Neural cell (in vitro differentiated cells): Measurements from ENCODE around the gene MRPL28. TPM values are rescaled to one million over a fixed set of nuclear protein-coding genes. Genes with fewer than 3 reads are reported as not detected.

Experiments used
- H2AFZ ChIP-seq: fragments of 200-600, 300-800 bp; sonication (generic), shearing (Covaris generic); 2 replicates; pipeline ENCODE4 v1.6.0; 2014; ENCODE audit warnings: low read depth, mild to moderate bottlenecking, antibody characterized with exemption, low read length, moderate library complexity
- H3F3A ChIP-seq: fragments of 200-600 bp; shearing (Covaris generic); 2 replicates; pipeline ENCODE4 v1.6.1; 2016; ENCODE audit warnings: mild to moderate bottlenecking, moderate library complexity, mixed read lengths, antibody characterized with exemption, low read length; ENCODE audit not compliant: insufficient read depth, poor library complexity, severe bottlenecking
- H3K27ac ChIP-seq: fragments of 200-600, 300-800 bp; sonication (generic), shearing (Covaris generic); 2 replicates; pipeline ENCODE4 v1.5.1; 2014; ENCODE audit warnings: mild to moderate bottlenecking, low read length, moderate library complexity
- H3K27me3 ChIP-seq: fragments of 300-800, 200-600 bp; sonication (generic), shearing (Covaris generic); 2 replicates; pipeline ENCODE4 v1.6.0; 2014; ENCODE audit warnings: mild to moderate bottlenecking, low read depth, low read length, moderate library complexity; ENCODE audit not compliant: insufficient read depth
- H3K36me3 ChIP-seq: fragments of 300-800, 200-600 bp; sonication (generic), shearing (Covaris generic); 2 replicates; pipeline ENCODE4 v1.5.1; 2014; ENCODE audit warnings: mild to moderate bottlenecking, antibody characterized with exemption, low read length, moderate library complexity; ENCODE audit not compliant: insufficient read depth
- H3K4me2 ChIP-seq: fragments of 300-800, 200-600 bp; sonication (generic), shearing (Covaris generic); 2 replicates; pipeline ENCODE4 v1.6.0; 2014; ENCODE audit warnings: mild to moderate bottlenecking, low read length
- H3K4me3 ChIP-seq: fragments of 300-800, 200-600 bp; sonication (generic), shearing (Covaris generic); 2 replicates; pipeline ENCODE4 v1.5.1; 2014; ENCODE audit warnings: mild to moderate bottlenecking, low read length, moderate library complexity
- H3K79me2 ChIP-seq: fragments of 200-600 bp; shearing (Covaris generic); replicated peaks from 2 replicates; pipeline ENCODE4 v1.6.0; 2014; ENCODE audit warnings: mild to moderate bottlenecking, low read length, moderate library complexity; ENCODE audit not compliant: insufficient read depth
- H3K9ac ChIP-seq: fragments of 300-800, 200-600 bp; sonication (generic), shearing (Covaris generic); 2 replicates; pipeline ENCODE4 v1.6.1; 2016; ENCODE audit warnings: mild to moderate bottlenecking, low read length, mixed read lengths
- H3K9me2 ChIP-seq: fragments of 200-600 bp; shearing (Covaris generic); 2 replicates; pipeline ENCODE4 v1.6.1; 2016; ENCODE audit warnings: mild to moderate bottlenecking, low read length, mixed read lengths; ENCODE audit not compliant: insufficient read depth
- H3K9me3 ChIP-seq: fragments of 200-600, 300-800 bp; sonication (generic), shearing (Covaris generic); 2 replicates; pipeline ENCODE4 v1.6.1; 2016; ENCODE audit warnings: mild to moderate bottlenecking, mixed run types, low read length, moderate library complexity, mixed read lengths
- H4K20me1 ChIP-seq: fragments of 200-600 bp; shearing (Covaris generic); 2 replicates; pipeline ENCODE4 v1.6.1; 2016; ENCODE audit warnings: mild to moderate bottlenecking, mixed run types; ENCODE audit not compliant: insufficient read depth
- CTCF ChIP-seq: fragments of 450-650 bp; IDR thresholded peaks from 2 replicates; pipeline ENCODE4 v1.5.1; 2014; ENCODE audit warnings: antibody characterized with exemption, mild to moderate bottlenecking, moderate library complexity; ENCODE audit not compliant: poor library complexity, severe bottlenecking
- EP300 ChIP-seq: fragments of 450-650 bp; conservative IDR thresholded peaks from 2 replicates; pipeline ENCODE4 v1.6.1; 2014; ENCODE audit warnings: antibody characterized with exemption, mild to moderate bottlenecking, moderate library complexity; ENCODE audit not compliant: poor library complexity, severe bottlenecking
- EZH2 ChIP-seq: fragments of 200-600, 300-800 bp; shearing (Covaris generic), sonication (generic); IDR thresholded peaks from 2 replicates; pipeline ENCODE4 v1.6.1; 2014; ENCODE audit warnings: antibody characterized with exemption, low read length, borderline replicate concordance, mild to moderate bottlenecking; ENCODE audit not compliant: insufficient read depth, poor library complexity, severe bottlenecking
- MXI1 ChIP-seq: fragments of 450-650 bp; conservative IDR thresholded peaks from 2 replicates; pipeline ENCODE4 v1.6.1; 2014; ENCODE audit warnings: antibody characterized with exemption, mild to moderate bottlenecking; ENCODE audit not compliant: poor library complexity, severe bottlenecking
- POLR2AphosphoS5 ChIP-seq: IDR thresholded peaks from 2 replicates; pipeline ENCODE4 v1.6.1; 2012
- RAD21 ChIP-seq: fragments of 450-650 bp; conservative IDR thresholded peaks from 2 replicates; pipeline ENCODE4 v1.6.1; 2014; ENCODE audit warnings: antibody characterized with exemption, mild to moderate bottlenecking, moderate library complexity
- REST ChIP-seq: IDR thresholded peaks from 2 replicates; pipeline ENCODE4 v1.6.1; 2012; ENCODE audit warnings: borderline replicate concordance
- SMC3 ChIP-seq: fragments of 450-650 bp; conservative IDR thresholded peaks from 2 replicates; pipeline ENCODE4 v1.6.1; 2014; ENCODE audit warnings: antibody characterized with exemption, mild to moderate bottlenecking, moderate library complexity; ENCODE audit not compliant: poor library complexity
- TAF1 ChIP-seq: IDR thresholded peaks from 2 replicates; pipeline ENCODE4 v1.6.1; 2012; ENCODE audit warnings: low read depth
- polyA plus RNA-seq: library from polyadenylated mRNA; depleted of rRNA; stranded (reverse); fragments of >200 nt; gene quantifications from 2 replicates; pipeline ENCODE4 v1.2.3, GENCODE V29; 2014

The MRPL28 gene
- polyA plus RNA-seq, 1 donor from 2014 or later, result 134 TPM

DNA sequence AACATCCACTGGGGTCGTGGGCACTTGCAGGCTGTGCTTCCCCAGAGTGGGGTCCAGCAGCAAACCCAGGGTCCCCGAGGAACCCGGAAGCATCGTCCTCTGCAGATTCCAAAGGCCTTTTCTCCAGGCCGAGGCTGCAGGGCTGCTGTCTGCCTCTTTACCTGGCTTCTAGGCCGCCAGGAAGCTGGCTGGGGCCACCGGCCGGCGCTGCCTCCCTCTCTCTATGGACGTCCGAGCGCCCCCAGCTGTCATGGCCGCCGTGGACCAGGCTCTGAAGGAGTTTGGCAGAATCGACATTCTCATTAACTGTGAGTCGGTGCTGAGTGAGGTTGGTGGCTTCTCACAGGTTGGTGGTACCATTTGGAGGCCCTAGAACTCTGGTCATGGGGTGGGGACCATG is 36.9 kb upstream of the MRPL28 start:
- no peak overlapping the region for H3K4me3 ChIP-seq
- H3F3A ChIP-seq, result no peaks in the 10 kb centered on the region
- H3K27ac ChIP-seq, result no peak overlapping the region
- H3K9me3 ChIP-seq, result no peaks in the 10 kb centered on the region
- no peak overlapping the region for H2AFZ ChIP-seq
- H3K27me3 ChIP-seq, result no peaks in the 10 kb centered on the region
- H3K4me2 ChIP-seq, result no peak overlapping the region
- TF ChIP-seq TAF1, result no peak
- H3K36me3 ChIP-seq, result no peaks in the 10 kb centered on the region
- H4K20me1 ChIP-seq, result no peaks in the 10 kb centered on the region
- H3K9me2 ChIP-seq, result no peaks in the 10 kb centered on the region
- H3K79me2 ChIP-seq, result no peaks in the 10 kb centered on the region
- H3K9ac ChIP-seq, result no peak overlapping the region

DNA sequence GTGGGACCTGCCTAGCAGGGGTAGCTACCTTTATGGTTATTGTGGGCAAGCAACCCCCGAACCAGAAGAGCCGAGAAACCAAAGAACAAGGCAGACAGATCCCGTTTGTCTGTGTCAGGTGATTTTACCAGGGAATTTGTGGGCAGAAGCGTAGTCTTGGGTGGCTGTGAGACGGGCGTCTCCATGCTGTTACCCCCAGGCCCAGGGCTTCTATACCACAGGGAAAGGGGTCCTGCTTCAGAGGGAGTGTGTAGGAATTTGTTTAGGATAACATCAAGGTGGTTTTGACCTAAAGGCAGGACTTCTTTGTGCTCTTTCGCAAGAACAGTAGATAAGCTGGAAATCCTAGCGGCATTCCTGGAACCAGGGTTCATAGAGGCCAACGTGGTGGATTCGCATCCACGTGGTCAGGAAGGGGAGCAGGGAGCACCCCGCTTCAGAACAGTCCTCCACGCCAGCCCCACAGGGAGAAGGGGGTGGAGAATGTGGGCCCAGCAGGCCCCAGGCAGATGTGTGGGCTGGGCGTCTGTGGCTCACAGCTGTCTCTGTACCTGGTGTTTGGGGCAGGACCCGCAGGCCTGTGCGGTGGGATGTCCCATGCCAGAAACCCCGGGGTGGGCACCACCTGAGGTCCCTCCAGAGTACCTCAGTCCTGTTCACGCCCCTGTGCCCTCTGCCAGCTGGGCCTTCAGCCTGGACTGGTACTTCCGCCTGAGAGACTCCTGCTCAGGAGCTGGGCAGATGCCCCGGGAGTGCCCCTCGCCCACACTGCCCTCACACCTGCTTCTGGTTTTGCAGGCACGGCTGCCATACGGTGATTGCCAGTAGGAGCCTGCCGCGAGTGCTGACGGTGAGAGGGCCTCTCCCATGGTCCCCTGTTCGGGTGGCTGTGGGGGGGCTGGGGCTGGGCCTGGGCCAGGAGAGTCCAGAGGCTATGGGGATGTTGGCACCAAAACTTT is 35.5 kb upstream of the MRPL28 start:
- Histone ChIP-seq H3K27me3 (no peaks in the 10 kb centered on the region), H3K9ac (no peak overlapping the region), H3K4me2 (no peak overlapping the region), H2AFZ (no peak overlapping the region), H3K4me3 (no peak overlapping the region), H4K20me1 (no peaks in the 10 kb centered on the region), H3K27ac (no peak overlapping the region), H3K9me2 (no peaks in the 10 kb centered on the region), H3K9me3 (no peaks in the 10 kb centered on the region), H3K79me2 (no peaks in the 10 kb centered on the region), H3F3A (no peaks in the 10 kb centered on the region), H3K36me3 (no peaks in the 10 kb centered on the region)
- TF ChIP-seq EZH2 (no peak), EP300 (no peak), CTCF (no peak), MXI1 (no peak), RAD21 (no peak), SMC3 (no peak), REST (no peak), POLR2AphosphoS5 (no peak), TAF1 (no peak)
